Epithelial cell of proximal tubule (primary cell): Measurements from ENCODE around the gene BAIAP2. TPM values are rescaled to one million over a fixed set of nuclear protein-coding genes. Genes with fewer than 3 reads are reported as not detected.

Experiments
- DNase-seq: peaks from one replicate; pipeline ENCODE4 v3.0.0-alpha.2; 2011; ENCODE audit warnings: low read depth
- H3K4me3 ChIP-seq: 2 replicates; pipeline ENCODE4 v1.5.1; 2011; ENCODE audit warnings: low read depth, mild to moderate bottlenecking, low read length
- total RNA-seq: library from RNA; depleted of rRNA; stranded (reverse); fragments of >200 nt; gene quantifications from 2 replicates; pipeline ENCODE4 v1.2.3, GENCODE V29; 2015
- TF ChIP-seq, protein P1 (sequence below): conservative IDR thresholded peaks from 2 replicates; pipeline ENCODE4 v1.5.1; 2012; ENCODE audit warnings: low read depth, mild to moderate bottlenecking, low read length

BAIAP2 gene
- total RNA-seq, 1 donor from 2014 or later = 44.0 TPM

GRCh38 chr17:81121841-81122733 lies 87.1 kb downstream of the BAIAP2 start:
- no peak overlapping the region for H3K4me3 ChIP-seq
- TF ChIP-seq, protein P1, sequence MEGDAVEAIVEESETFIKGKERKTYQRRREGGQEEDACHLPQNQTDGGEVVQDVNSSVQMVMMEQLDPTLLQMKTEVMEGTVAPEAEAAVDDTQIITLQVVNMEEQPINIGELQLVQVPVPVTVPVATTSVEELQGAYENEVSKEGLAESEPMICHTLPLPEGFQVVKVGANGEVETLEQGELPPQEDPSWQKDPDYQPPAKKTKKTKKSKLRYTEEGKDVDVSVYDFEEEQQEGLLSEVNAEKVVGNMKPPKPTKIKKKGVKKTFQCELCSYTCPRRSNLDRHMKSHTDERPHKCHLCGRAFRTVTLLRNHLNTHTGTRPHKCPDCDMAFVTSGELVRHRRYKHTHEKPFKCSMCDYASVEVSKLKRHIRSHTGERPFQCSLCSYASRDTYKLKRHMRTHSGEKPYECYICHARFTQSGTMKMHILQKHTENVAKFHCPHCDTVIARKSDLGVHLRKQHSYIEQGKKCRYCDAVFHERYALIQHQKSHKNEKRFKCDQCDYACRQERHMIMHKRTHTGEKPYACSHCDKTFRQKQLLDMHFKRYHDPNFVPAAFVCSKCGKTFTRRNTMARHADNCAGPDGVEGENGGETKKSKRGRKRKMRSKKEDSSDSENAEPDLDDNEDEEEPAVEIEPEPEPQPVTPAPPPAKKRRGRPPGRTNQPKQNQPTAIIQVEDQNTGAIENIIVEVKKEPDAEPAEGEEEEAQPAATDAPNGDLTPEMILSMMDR = no peak
- DNase-seq = no peak

- no peak overlapping the region for H3K4me3 ChIP-seq
- TF ChIP-seq, protein P1 = no peak
- DNase-seq = no peak
Measured at GRCh38 chr17:81123052-81124048, 88.4 kb downstream of the BAIAP2 start.

GRCh38 chr17:81124377-81124776 lies 89.4 kb downstream of the BAIAP2 start:
- no peak for DNase-seq
- TF ChIP-seq, protein P1 = no peak
- H3K4me3 ChIP-seq = no peak overlapping the region

DNA sequence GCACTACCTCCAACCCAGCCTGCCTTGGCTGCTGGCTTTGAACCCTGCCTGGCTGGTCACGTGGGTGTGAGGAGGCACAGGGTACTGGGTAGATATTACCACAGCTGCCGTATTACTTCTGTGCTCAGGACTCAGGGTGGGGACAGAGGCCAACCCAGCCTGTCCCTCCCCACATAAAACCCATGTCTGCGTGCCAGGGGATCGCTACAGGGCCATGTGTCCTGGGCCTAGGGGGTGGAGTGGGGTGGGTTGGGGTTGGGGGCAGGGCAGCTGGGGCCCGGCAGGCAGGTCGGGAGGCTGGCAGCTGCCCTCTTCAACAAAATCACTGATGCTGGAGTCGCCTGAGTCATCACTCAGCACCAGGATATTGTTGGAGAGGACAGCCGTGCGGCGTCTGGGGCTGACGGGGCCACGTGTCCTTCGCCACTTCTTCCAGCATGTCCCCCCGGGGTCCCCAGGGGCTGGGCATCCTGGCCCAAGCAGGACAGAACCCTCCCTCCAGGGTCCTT lies 90.7 kb downstream of the BAIAP2 start:
- TF ChIP-seq, protein P1 = no peak
- DNase-seq = no peak
- no peak overlapping the region for H3K4me3 ChIP-seq

GRCh38 chr17:81126281-81127132 lies 91.6 kb downstream of the BAIAP2 start:
- no peak overlapping the region for H3K4me3 ChIP-seq
- TF ChIP-seq, protein P1 = no peak
- no peak for DNase-seq

DNA sequence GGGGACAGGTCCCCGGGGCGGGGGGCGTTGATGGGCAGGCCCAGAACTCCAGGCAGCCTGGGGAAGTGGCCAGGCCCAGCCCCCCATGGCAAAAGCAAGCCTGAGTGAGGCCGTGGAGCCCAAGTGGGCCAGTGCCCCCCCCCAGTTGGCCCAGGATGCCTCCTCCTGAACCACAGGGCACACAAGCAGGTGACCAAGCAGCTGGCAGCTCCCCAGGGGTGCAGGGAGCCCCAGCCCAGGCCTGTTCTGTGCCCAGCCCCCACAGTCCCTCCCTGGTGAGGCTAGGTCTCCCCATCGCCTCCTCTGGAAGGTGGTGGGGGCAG lies 92.1 kb downstream of the BAIAP2 start:
- H3K4me3 ChIP-seq = no peak overlapping the region
- DNase-seq = no peak
- TF ChIP-seq, protein P1 = no peak
